Mesenchymal stem cell (in vitro differentiated cells and primary cell): ENCODE measurements around the gene SRP14.

Source experiments
- DNase-seq: peaks from one replicate; pipeline ENCODE4 v3.0.0-alpha.2; 2013
- H2AFZ ChIP-seq: one replicate; pipeline ENCODE4 v1.6.1; 2013; ENCODE audit warnings: low read depth, mild to moderate bottlenecking, control low read depth, inconsistent platforms, low read length, moderate library complexity
- H2AK5ac ChIP-seq: 2 replicates; pipeline ENCODE4 v1.6.1; 2013; ENCODE audit warnings: low read length, moderate library complexity, mild to moderate bottlenecking, inconsistent platforms; ENCODE audit not compliant: severe bottlenecking
- H2BK120ac ChIP-seq: one replicate; pipeline ENCODE4 v1.6.1; 2013; ENCODE audit warnings: low read depth, mild to moderate bottlenecking, inconsistent platforms, low read length, moderate library complexity
- H2BK12ac ChIP-seq, 2 experiments: one replicate each; pipeline ENCODE4 v1.6.1; 2013; ENCODE audit warnings: inconsistent platforms in 2 of 2, low read length in 2 of 2, mild to moderate bottlenecking in 2 of 2, moderate library complexity in 2 of 2, control low read depth in 1 of 2
- H2BK15ac ChIP-seq: one replicate; pipeline ENCODE4 v1.6.1; 2013; ENCODE audit warnings: mild to moderate bottlenecking, low read depth, inconsistent platforms; ENCODE audit not compliant: poor library complexity, severe bottlenecking
- H2BK5ac ChIP-seq: 2 replicates; pipeline ENCODE4 v1.6.1; 2013; ENCODE audit warnings: low read depth, mild to moderate bottlenecking, low read length, control low read depth, inconsistent platforms; ENCODE audit not compliant: poor library complexity, severe bottlenecking
- H3K14ac ChIP-seq, 2 experiments: one replicate each; pipeline ENCODE4 v1.6.1; 2013; ENCODE audit warnings: inconsistent platforms in 2 of 2, low read length in 2 of 2, control low read depth in 1 of 2, mild to moderate bottlenecking in 1 of 2, moderate library complexity in 1 of 2
- H3K18ac ChIP-seq, 2 experiments: one replicate each; pipeline ENCODE4 v1.6.1; 2013; ENCODE audit warnings: inconsistent platforms in 2 of 2, low read length in 2 of 2, control low read depth in 1 of 2, low read depth in 1 of 2, mild to moderate bottlenecking in 1 of 2
- H3K23ac ChIP-seq, 2 experiments: one replicate each; pipeline ENCODE4 v1.6.1; 2013; ENCODE audit warnings: inconsistent platforms in 2 of 2, low read length in 2 of 2, mild to moderate bottlenecking in 2 of 2, moderate library complexity in 2 of 2, control low read depth in 1 of 2
- H3K27ac ChIP-seq: 2 replicates; pipeline ENCODE4 v1.5.1; 2013; ENCODE audit warnings: mild to moderate bottlenecking, moderate library complexity, low read length, control low read depth, inconsistent platforms; ENCODE audit not compliant: poor library complexity, severe bottlenecking
- H3K27me3 ChIP-seq, 2 experiments: 2 replicates each; pipeline versions ENCODE4 v1.6.1 to v1.7.0; 2013; ENCODE audit warnings: low read length in 2 of 2, mild to moderate bottlenecking in 2 of 2, moderate library complexity in 2 of 2, control low read depth in 1 of 2, inconsistent platforms in 1 of 2; ENCODE audit not compliant: control insufficient read depth in 1 of 2, insufficient read depth in 1 of 2
- H3K36me3 ChIP-seq, 2 experiments: 2 replicates each; pipeline versions ENCODE4 v1.6.1 to v1.7.0; 2013; ENCODE audit warnings: low read length in 2 of 2, control low read depth in 1 of 2, inconsistent platforms in 1 of 2, low read depth in 1 of 2, mild to moderate bottlenecking in 1 of 2; ENCODE audit not compliant: insufficient read depth in 2 of 2, control insufficient read depth in 1 of 2
- H3K4ac ChIP-seq, 2 experiments: one replicate each; pipeline ENCODE4 v1.6.1; 2013; ENCODE audit warnings: inconsistent platforms in 2 of 2, low read length in 2 of 2, mild to moderate bottlenecking in 2 of 2, moderate library complexity in 2 of 2, control low read depth in 1 of 2, low read depth in 1 of 2
- H3K4me1 ChIP-seq: 2 replicates; pipeline ENCODE4 v1.6.1; 2013; ENCODE audit warnings: low read depth, low read length, control low read depth; ENCODE audit not compliant: control insufficient read depth, insufficient read depth
- H3K4me2 ChIP-seq: 2 replicates; pipeline ENCODE4 v1.6.1; 2013; ENCODE audit warnings: low read length, mild to moderate bottlenecking, inconsistent platforms; ENCODE audit not compliant: poor library complexity, severe bottlenecking
- H3K4me3 ChIP-seq, 2 experiments: 2 replicates each; pipeline versions ENCODE4 v1.5.1 to v1.7.0; 2013; ENCODE audit warnings: low read length in 2 of 2, mild to moderate bottlenecking in 2 of 2, control low read depth in 1 of 2, low read depth in 1 of 2; ENCODE audit not compliant: insufficient read depth in 1 of 2
- H3K79me1 ChIP-seq: replicated peaks from 2 replicates; pipeline ENCODE4 v1.6.1; 2013; ENCODE audit warnings: mild to moderate bottlenecking, control low read depth, low read length, inconsistent platforms; ENCODE audit not compliant: poor library complexity, severe bottlenecking
- H3K9ac ChIP-seq: 2 replicates; pipeline ENCODE4 v1.7.0; 2013; ENCODE audit warnings: mild to moderate bottlenecking, low read length, moderate library complexity
- H3K9me3 ChIP-seq: 2 replicates; pipeline ENCODE4 v1.7.0; 2013; ENCODE audit warnings: mild to moderate bottlenecking, low read length; ENCODE audit not compliant: control insufficient read depth
- H4K8ac ChIP-seq: one replicate; pipeline ENCODE4 v1.6.1; 2013; ENCODE audit warnings: inconsistent platforms, mild to moderate bottlenecking, low read length, moderate library complexity
- H4K91ac ChIP-seq: one replicate; pipeline ENCODE4 v1.6.1; 2013; ENCODE audit warnings: mild to moderate bottlenecking, low read length, inconsistent platforms
- WGBS: methylation state at CpG from one replicate; pipeline ENCODE4 v1.1.7; 2013; ENCODE audit warnings: mixed read lengths; 5-methylcytosine and 5-hydroxymethylcytosine counted together

SRP14 gene

DNA sequence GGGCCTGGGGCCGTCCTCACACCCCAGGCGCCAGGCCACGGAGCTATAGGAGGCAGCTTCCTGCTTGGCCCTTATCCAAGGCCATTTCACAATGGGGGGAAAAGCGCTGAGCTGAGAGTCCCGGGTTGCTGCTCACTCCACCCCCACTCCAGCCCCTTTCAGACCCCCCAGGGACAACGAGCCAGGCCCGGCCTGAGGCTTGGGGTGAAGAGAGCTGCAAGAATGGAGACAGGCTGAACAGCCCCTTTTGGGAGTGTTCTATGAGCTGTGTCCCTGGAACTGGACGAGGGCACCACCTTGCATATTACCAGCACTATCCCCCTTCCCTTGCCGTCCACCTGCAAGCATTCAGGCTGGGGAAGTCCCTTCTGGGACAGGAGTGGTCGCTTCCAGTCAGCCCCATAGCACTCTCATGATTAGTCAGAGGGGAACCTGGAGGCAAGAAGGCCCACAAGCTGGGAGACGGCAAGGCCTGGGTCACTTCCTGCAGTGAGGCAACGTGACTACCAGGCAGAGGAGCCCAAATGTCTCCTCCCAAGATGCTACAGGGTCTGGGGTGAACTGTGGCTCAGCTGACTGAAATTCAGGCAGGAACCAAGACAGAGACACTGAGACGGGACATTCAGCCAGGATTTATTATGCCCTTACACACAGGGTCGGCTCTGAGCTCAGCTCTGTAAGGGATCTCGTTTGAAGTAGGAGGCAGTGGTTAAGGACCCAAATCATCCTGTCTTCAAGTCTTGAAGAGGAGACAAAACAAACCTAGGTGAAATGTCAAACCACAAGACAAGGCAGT lies 8.6 kb upstream of the SRP14 start:
- H3K4me2 ChIP-seq = no peak overlapping the region
- peak overlapping the region; percentile 49 for H2AK5ac ChIP-seq
- peak overlapping the region; percentile 76 for H4K91ac ChIP-seq
- peak overlapping the region in 1 of 2 experiments; percentile 15 for H3K4me3 ChIP-seq
- WGBS = 14% methylated on average over 11 of the region's 15 CpGs
- peak overlapping the region; percentile 55 for H2BK15ac ChIP-seq
- peak overlapping the region; percentile 4 for H2BK5ac ChIP-seq
- peak overlapping the region in 1 of 2 experiments; percentile 23 for H3K23ac ChIP-seq
- H3K9me3 ChIP-seq = no peaks in the 10 kb centered on the region
- peak overlapping the region; percentile 50 for H2BK120ac ChIP-seq
- H3K14ac ChIP-seq = peak overlapping the region in 1 of 2 experiments; percentile 85
- no peaks in the 10 kb centered on the region for H3K79me1 ChIP-seq
- peaks cover 46% of the 10 kb centered on the region for H3K4me1 ChIP-seq
- H3K36me3 ChIP-seq = peaks cover 0 to 5% of the 10 kb centered on the region in 2 experiments
- H2BK12ac ChIP-seq = peak overlapping the region; percentile 51 to 93
- H3K27me3 ChIP-seq = no peaks in the 10 kb centered on the region
- H2AFZ ChIP-seq = no peak overlapping the region
- peak overlapping the region; percentile 81 for H3K27ac ChIP-seq
- H4K8ac ChIP-seq = peak overlapping the region; percentile 69
- H3K4ac ChIP-seq = peak overlapping the region; percentile 7 to 42
- DNase-seq = peak; percentile 92
- peak overlapping the region; percentile 16 to 98 for H3K18ac ChIP-seq
- no peak overlapping the region for H3K9ac ChIP-seq

- H3K79me1 ChIP-seq = no peaks in the 10 kb centered on the region
- no peak overlapping the region for H2AFZ ChIP-seq
- H2BK120ac ChIP-seq = peak overlapping the region; percentile 50
- H3K36me3 ChIP-seq = peaks cover 0 to 5% of the 10 kb centered on the region in 2 experiments
- peak overlapping the region; percentile 7 to 42 for H3K4ac ChIP-seq
- no peak overlapping the region for H3K4me2 ChIP-seq
- peak overlapping the region; percentile 81 for H3K27ac ChIP-seq
- peak overlapping the region; percentile 16 to 98 for H3K18ac ChIP-seq
- peak; percentile 86 for DNase-seq
- H3K23ac ChIP-seq = peak overlapping the region in 1 of 2 experiments; percentile 61
- H4K8ac ChIP-seq = peak overlapping the region; percentile 1
- no peak overlapping the region for H3K9ac ChIP-seq
- peak overlapping the region; percentile 71 for H2AK5ac ChIP-seq
- WGBS = 61% methylated on average over 5 of the region's 5 CpGs
- H3K4me1 ChIP-seq = peaks cover 40% of the 10 kb centered on the region
- H3K14ac ChIP-seq = peak overlapping the region in 1 of 2 experiments; percentile 85
- peak overlapping the region in 1 of 2 experiments; percentile 93 for H2BK12ac ChIP-seq
- H2BK5ac ChIP-seq = peak overlapping the region; percentile 4
- no peak overlapping the region for H2BK15ac ChIP-seq
- no peaks in the 10 kb centered on the region for H3K9me3 ChIP-seq
- H3K27me3 ChIP-seq = no peaks in the 10 kb centered on the region
- H4K91ac ChIP-seq = peak overlapping the region; percentile 76
- H3K4me3 ChIP-seq = peak overlapping the region in 1 of 2 experiments; percentile 15
These were observed 7.9 kb upstream of the SRP14 start for GRCh38 chr15:40046721-40047414.

- Histone ChIP-seq H3K4me1 (peaks cover 34% of the 10 kb centered on the region), H3K23ac (no peak overlapping the region), H4K91ac (peak overlapping the region; percentile 81), H3K9ac (peak overlapping the region; percentile 73), H2BK15ac (no peak overlapping the region), H3K36me3 (peaks cover 0 to 4% of the 10 kb centered on the region in 2 experiments), H4K8ac (peak overlapping the region; percentile 38), H3K27me3 (no peaks in the 10 kb centered on the region), H3K18ac (peak overlapping the region; percentile 54 to 69), H2AFZ (no peak overlapping the region), H3K27ac (peak overlapping the region; percentile 8), H3K4me3 (no peak overlapping the region), H2BK120ac (peak overlapping the region; percentile 50), H2AK5ac (peak overlapping the region; percentile 95), H3K4ac (peak overlapping the region in 1 of 2 experiments; percentile 90), H2BK12ac (peak overlapping the region; percentile 42 to 92), H2BK5ac (no peak overlapping the region), H3K14ac (no peak overlapping the region), H3K4me2 (no peak overlapping the region), H3K79me1 (no peaks in the 10 kb centered on the region), H3K9me3 (no peaks in the 10 kb centered on the region)
- no peak for DNase-seq
- WGBS = 67% methylated on average over 6 of the region's 6 CpGs
These were observed 6.7 kb upstream of the SRP14 start for GRCh38 chr15:40045572-40046217.
